ENCODE results near the gene OPA1.

OPA1 gene

GRCh38 chr3:193686665-193687483, 93.9 kb downstream of the OPA1 start:
- no peak overlapping the region for H3K4me3 ChIP-seq (ENCODE audit: low read depth, low read length)
- no peak for TF ChIP-seq CTCF (IDR thresholded peaks at IDR 0.05; ENCODE audit: low read depth, low read length)

GRCh38 chr3:193688834-193689714, 96.1 kb downstream of the OPA1 start:
- no peak for TF ChIP-seq CTCF (IDR thresholded peaks at IDR 0.05; ENCODE audit: low read depth, low read length)
- H3K4me3 ChIP-seq (ENCODE audit: low read depth, low read length): no peak overlapping the region

- TF ChIP-seq CTCF (IDR thresholded peaks at IDR 0.05; ENCODE audit: low read depth, low read length): no peak
- no peak overlapping the region for H3K4me3 ChIP-seq (ENCODE audit: low read depth, low read length)
These were observed 100.8 kb downstream of the OPA1 start for GRCh38 chr3:193693774-193694173.

GRCh38 chr3:193701953-193702635, 109.1 kb downstream of the OPA1 start:
- no peak overlapping the region for H3K4me3 ChIP-seq (ENCODE audit: low read depth, low read length)
- TF ChIP-seq CTCF (IDR thresholded peaks at IDR 0.05; ENCODE audit: low read depth, low read length): no peak

- no peak for TF ChIP-seq CTCF (IDR thresholded peaks at IDR 0.05; ENCODE audit: low read depth, low read length)
- H3K4me3 ChIP-seq (ENCODE audit: low read depth, low read length): no peak overlapping the region
These were observed 110.0 kb downstream of the OPA1 start for GRCh38 chr3:193702967-193703366.

- H3K4me3 ChIP-seq (ENCODE audit: low read depth, low read length): no peak overlapping the region
- no peak for TF ChIP-seq CTCF (IDR thresholded peaks at IDR 0.05; ENCODE audit: low read depth, low read length)
These were observed 111.4 kb downstream of the OPA1 start for GRCh38 chr3:193704431-193704830.
